D721Med (cell line): Measurements from ENCODE around the gene ATAD1.
"Not testable (repeated sequence)": the region's sequence is repeated elsewhere in the genome, so short reads cannot be mapped to it uniquely, and the experiment has no call there.

Experiments used
- DNase-seq: peaks from one replicate; pipeline ENCODE4 v3.0.0; 2011; ENCODE audit warnings: low spot score; ENCODE audit not compliant: insufficient read length
- FAIRE-seq: peaks from 2 replicates; lab custom pipeline; 2011; peaks lifted over from hg19 to GRCh38; lab: Jason Lieb, UNC
- TF ChIP-seq, protein P1 (sequence below): IDR thresholded peaks from 2 replicates; pipeline ENCODE4 v1.5.1; 2012; ENCODE audit warnings: mild to moderate bottlenecking, control low read depth; ENCODE audit not compliant: insufficient read depth; ENCODE audit errors: missing control alignments

The ATAD1 gene

GRCh38 chr10:87740254-87740655, 77.8 kb downstream of the ATAD1 start:
- TF ChIP-seq, protein P1, sequence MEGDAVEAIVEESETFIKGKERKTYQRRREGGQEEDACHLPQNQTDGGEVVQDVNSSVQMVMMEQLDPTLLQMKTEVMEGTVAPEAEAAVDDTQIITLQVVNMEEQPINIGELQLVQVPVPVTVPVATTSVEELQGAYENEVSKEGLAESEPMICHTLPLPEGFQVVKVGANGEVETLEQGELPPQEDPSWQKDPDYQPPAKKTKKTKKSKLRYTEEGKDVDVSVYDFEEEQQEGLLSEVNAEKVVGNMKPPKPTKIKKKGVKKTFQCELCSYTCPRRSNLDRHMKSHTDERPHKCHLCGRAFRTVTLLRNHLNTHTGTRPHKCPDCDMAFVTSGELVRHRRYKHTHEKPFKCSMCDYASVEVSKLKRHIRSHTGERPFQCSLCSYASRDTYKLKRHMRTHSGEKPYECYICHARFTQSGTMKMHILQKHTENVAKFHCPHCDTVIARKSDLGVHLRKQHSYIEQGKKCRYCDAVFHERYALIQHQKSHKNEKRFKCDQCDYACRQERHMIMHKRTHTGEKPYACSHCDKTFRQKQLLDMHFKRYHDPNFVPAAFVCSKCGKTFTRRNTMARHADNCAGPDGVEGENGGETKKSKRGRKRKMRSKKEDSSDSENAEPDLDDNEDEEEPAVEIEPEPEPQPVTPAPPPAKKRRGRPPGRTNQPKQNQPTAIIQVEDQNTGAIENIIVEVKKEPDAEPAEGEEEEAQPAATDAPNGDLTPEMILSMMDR = no peak
- FAIRE-seq = no peak
- DNase-seq = no peak

GRCh38 chr10:87739703-87740102, 78.3 kb downstream of the ATAD1 start:
- no peak for FAIRE-seq
- TF ChIP-seq, protein P1 = no peak
- DNase-seq = no peak

GRCh38 chr10:87738253-87738652, 79.8 kb downstream of the ATAD1 start:
- not testable (repeated sequence) for DNase-seq, FAIRE-seq

DNA sequence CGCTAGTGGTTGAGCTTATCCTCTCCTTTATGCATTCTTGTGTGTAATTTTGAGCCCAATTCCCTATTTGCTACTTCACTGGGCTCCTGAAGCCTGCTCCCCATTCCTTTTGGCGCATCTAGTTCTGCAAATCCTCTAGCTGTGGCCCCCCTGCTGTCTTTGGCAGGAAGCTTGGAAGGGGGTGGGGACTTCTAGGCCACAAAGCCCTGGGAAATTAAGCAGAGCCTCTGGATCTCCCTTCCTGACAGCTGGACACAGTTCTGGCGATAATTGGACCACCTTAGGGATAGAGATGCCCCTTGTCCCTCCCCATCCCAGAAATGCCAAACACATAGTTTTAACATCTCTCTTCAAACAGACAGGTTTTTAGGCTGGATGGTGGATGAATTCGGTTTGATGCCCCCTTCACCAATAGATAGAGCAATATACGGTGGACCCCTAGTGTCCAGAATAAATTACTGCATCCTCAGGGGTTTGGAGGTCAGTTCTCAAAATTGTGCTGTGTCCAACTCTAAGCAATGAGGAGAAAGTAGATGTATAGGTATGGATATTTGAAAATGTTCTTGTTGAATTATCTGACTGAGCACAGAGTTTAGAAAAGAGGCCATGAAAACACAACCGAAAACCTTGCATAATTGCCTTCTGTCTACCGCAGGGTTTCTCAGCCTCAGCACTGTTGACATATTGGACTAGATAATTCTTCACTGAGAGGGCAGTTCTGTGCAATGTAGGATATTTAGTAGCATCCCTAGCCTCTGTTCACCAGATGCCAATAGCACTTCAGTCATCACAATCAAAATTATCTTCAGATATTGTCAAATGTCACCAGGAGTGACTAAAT, 82.8 kb downstream of the ATAD1 start:
- TF ChIP-seq, protein P1 = peak; percentile 80
- FAIRE-seq (peak; percentile 16), DNase-seq (peak; percentile 27)

DNA sequence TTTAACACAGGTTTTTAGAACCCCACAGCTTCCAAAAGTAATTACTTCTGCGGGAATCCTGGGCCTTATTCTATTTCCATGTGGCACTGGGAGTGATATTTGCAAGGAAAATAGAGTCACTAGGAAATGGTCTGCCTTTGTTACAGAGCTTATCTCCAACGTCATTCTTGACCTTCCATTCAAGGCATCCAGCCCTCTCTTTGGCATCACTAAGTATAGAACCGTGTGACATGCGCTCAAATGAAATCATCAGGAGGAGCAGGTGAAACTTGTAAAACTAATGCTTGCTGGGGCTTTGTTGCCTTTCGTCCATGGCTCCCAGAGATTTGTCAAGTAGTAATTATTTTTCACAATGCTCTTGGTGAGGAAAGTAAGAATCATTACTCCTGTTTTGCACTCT, 84.9 kb downstream of the ATAD1 start:
- TF ChIP-seq, protein P1 = no peak
- DNase-seq (no peak), FAIRE-seq (no peak)

DNA sequence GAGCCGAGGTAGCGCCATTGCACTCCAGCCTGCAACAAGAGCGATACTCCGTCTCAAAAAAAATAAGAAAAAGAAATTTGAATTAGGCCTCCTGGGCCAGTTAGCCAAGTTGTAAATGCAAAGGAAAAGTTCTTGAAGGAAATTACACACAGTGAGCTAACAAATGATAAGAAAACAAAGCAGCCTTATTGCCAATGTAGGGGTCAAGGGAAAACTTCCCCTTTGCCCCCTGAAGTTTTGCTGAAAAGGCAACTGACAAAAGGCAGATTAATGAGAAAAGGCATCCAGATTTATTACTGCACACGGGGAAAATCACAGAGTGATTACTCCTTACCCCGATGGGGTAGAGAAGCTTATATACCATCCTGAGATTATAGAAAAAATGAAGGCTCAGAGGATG, 88.1 kb downstream of the ATAD1 start:
- TF ChIP-seq, protein P1 = no peak
- FAIRE-seq (no peak), DNase-seq (no peak)

DNA sequence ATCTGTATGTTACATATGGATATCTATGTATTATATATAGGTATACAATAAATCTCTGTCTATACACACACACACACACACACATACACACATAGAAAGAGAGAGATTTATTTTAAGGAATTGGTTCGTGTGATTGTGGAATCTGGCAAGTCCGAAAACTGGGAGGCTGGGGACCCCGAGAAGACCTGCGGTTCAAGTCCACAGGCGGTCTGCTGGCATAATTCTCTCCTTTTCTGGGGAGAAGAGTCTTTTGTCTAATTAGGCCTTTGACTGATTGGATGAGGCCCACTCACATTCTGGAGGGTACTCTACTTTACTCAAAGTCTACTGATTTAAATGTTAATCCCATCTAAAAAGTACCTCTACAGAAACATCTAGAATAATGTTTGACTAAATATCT, 93.2 kb downstream of the ATAD1 start:
- FAIRE-seq (no peak), DNase-seq (no peak)
- TF ChIP-seq, protein P1 = no peak
